ENCODE results near the gene ODAD4. TPM values are rescaled to one million over a fixed set of nuclear protein-coding genes. Genes with fewer than 3 reads are reported as not detected.

Gene ODAD4
- total and polyA plus RNA-seq, 2 of the 8 experiments (the other 6 are each of a cell fraction or from before 2014, with no cell fraction given): 0.48 to 1.3 TPM

- Histone ChIP-seq H4K8ac (ENCODE audit: extremely low read depth, insufficient read depth, low read length) (no peak overlapping the region), H3K9me3 (ENCODE audit: insufficient read depth in 2 of 2, low read depth in 1 of 2, low read length in 1 of 2) (no peaks in the 10 kb centered on the region), H3K14ac (ENCODE audit: insufficient read length) (no peak overlapping the region), H3K27me3 (replicated peaks in 1 of 4; ENCODE audit: control insufficient read depth in 3 of 4, extremely low read depth in 1 of 4, insufficient read depth in 3 of 4, low read length in 3 of 4) (no peaks in the 10 kb centered on the region), H2BK15ac (ENCODE audit: low read length) (no peak overlapping the region), H4K5ac (ENCODE audit: insufficient read length, low read depth, low read length) (no peak overlapping the region), H3K4me2 (ENCODE audit: insufficient read depth in 1 of 2, low read depth in 2 of 2, low read length in 2 of 2) (peak overlapping the region; percentile 41 to 97), H2BK12ac (ENCODE audit: low read depth, low read length) (no peak overlapping the region), H2AK5ac (ENCODE audit: low read depth, low read length) (no peak overlapping the region), H2AFZ (ENCODE audit: low read length) (no peak overlapping the region), H3K79me2 (ENCODE audit: control insufficient read depth in 1 of 2, insufficient read depth in 2 of 2, low read length in 2 of 2) (peaks cover 24 to 76% of the 10 kb centered on the region in 2 experiments), H4K91ac (replicated peaks; ENCODE audit: insufficient read length, low read length) (no peak overlapping the region), H3K23ac (ENCODE audit: insufficient read length) (no peak overlapping the region), H3K9ac (replicated peaks in 1 of 4; ENCODE audit: extremely low read depth in 1 of 4, low read depth in 3 of 4, low read length in 3 of 4) (peak overlapping the region in 1 of 4 experiments; percentile 6; a peak in 1 of 7 replicates), H3K18ac (ENCODE audit: extremely low read depth, low read length) (no peak overlapping the region), H3K27ac (ENCODE audit: low read depth, low read length) (peak overlapping the region; percentile 46; the same call in 1 of the 2 replicates), H3K79me1 (ENCODE audit: low read depth, low read length) (peaks cover 26% of the 10 kb centered on the region), H2BK120ac (replicated peaks; ENCODE audit: low read depth, low read length) (no peak overlapping the region), H2BK5ac (ENCODE audit: low read depth, low read length) (peak overlapping the region; percentile 40; the same call in 1 of the 2 replicates), H2BK20ac (ENCODE audit: low read length) (no peak overlapping the region), H3K4me3 (ENCODE audit: extremely low read depth in 1 of 4, insufficient read depth in 2 of 4, low read depth in 3 of 4, low read length in 4 of 4) (peak overlapping the region in 1 of 4 experiments; percentile 45; a peak in 2 of 8 replicates), H3K23me2 (ENCODE audit: low read depth, low read length) (peaks cover 13% of the 10 kb centered on the region), H3K4ac (replicated peaks; ENCODE audit: insufficient read length, low read depth, low read length) (no peak overlapping the region), H3K4me1 (replicated peaks in 1 of 4; ENCODE audit: control insufficient read depth in 3 of 4, insufficient read depth in 4 of 4, low read length in 3 of 4) (peaks cover 11 to 28% (median 20%) of the 10 kb centered on the region in 4 experiments), H3K56ac (replicated peaks; ENCODE audit: insufficient read length, low read depth, low read length) (no peak overlapping the region), H4K20me1 (replicated peaks in 1 of 2; ENCODE audit: control insufficient read depth in 1 of 2, insufficient read depth in 2 of 2, low read length in 2 of 2) (peaks cover 29 to 59% of the 10 kb centered on the region in 2 experiments), H3K36me3 (ENCODE audit: control insufficient read depth in 2 of 4, insufficient read depth in 4 of 4, low read length in 3 of 4) (peaks cover 26 to 37% (median 31%) of the 10 kb centered on the region in 4 experiments)
- CTCF ChIA-PET (ENCODE audit: partially characterized antibody): interaction anchor here (0.7 to 16.0 kb wide), 9 partner anchors 14 to 97 kb away, joined by 3 to 205 read pairs (median 5); partner anchors contain the start of genes CNP and ODAD4
- 79% methylated on average over 5 of the region's 5 CpGs; no CpG with 5 or more reads in 1 of the 2 experiments for WGBS, 2 experiments (ENCODE audit: extremely low coverage in 1 of 2, insufficient coverage in 1 of 2, insufficient read length in 1 of 2, insufficient replicate concordance in 2 of 2, low coverage in 1 of 2, low lambda C conversion rate in 2 of 2, missing lambda C conversion rate in 1 of 2)
- FAIRE-seq (no peak), DNase-seq (ENCODE audit: low read depth in 1 of 2, low spot score in 2 of 2) (no peak)
- POLR2A ChIA-PET (ENCODE audit: partially characterized antibody): interaction anchor here (0.7 to 8.2 kb wide), 10 partner anchors 10 to 227 kb away, joined by 3 to 64 read pairs (median 9); partner anchors contain the start of genes CNP, EIF1, KLHL11 and ODAD4
- TF ChIP-seq CHD1 (IDR thresholded peaks at IDR 0.05; ENCODE audit: low read depth, low read length): no peak
- TF ChIP-seq BCL11A (IDR thresholded peaks at IDR 0.05; ENCODE audit: low read depth in 2 of 2, low read length in 2 of 2): no peak
- no peak for TF ChIP-seq POU5F1 (IDR thresholded peaks at IDR 0.05; ENCODE audit: low read depth, low read length)
- no peak for TF ChIP-seq ATF2 (IDR thresholded peaks at IDR 0.05; ENCODE audit: low read length)
- TF ChIP-seq CREB1 (IDR thresholded peaks at IDR 0.05): no peak
- TF ChIP-seq EP300 (IDR thresholded peaks at IDR 0.05; ENCODE audit: borderline replicate concordance in 1 of 2, low read depth in 2 of 2, low read length in 2 of 2): no peak
- no peak for TF ChIP-seq TEAD4 (IDR thresholded peaks at IDR 0.05; ENCODE audit: low read depth, low read length)
- no peak for TF ChIP-seq SRF (IDR thresholded peaks at IDR 0.05; ENCODE audit: low read depth, low read length)
- TF ChIP-seq PHF8 (conservative IDR thresholded peaks at IDR 0.05; ENCODE audit: low read depth, low read length): no peak
- no peak for TF ChIP-seq TBP (IDR thresholded peaks at IDR 0.05; ENCODE audit: low read depth, low read length)
- no peak for TF ChIP-seq JUN (IDR thresholded peaks at IDR 0.05; ENCODE audit: low read depth, low read length)
- no peak for TF ChIP-seq KDM5A (IDR thresholded peaks at IDR 0.05; ENCODE audit: low read length)
Measured at GRCh38 chr17:41915020-41915419, 15.4 kb upstream of the ODAD4 start.

Data from H1 (cell line).